Activated T-helper 1 cell treated with anti-CD3 and anti-CD28 coated beads, Interleukin-12 subunit alpha, Interleukin-12 subunit beta, Interleukin-2, Interleukin-4 antibody, amounts not matched to agents 30 ng/mL and 10 ng/mL and 1 ng/mL, durations not matched to agents 14 hours and 24 hours and 36 hours (primary cell): ENCODE results near the gene DIPK1B. TPM values are rescaled to one million over a fixed set of nuclear protein-coding genes. Genes with fewer than 3 reads are reported as not detected.
"Not testable (repeated sequence)": the region's sequence is repeated elsewhere in the genome, so short reads cannot be mapped to it uniquely, and the experiment has no call there.

Experiments used
- DNase-seq: peaks from one replicate; pipeline ENCODE4 v3.0.0; 2021; ENCODE audit warnings: low spot score
- H3K27ac Mint-ChIP-seq: one replicate; pipeline ENCODE4 v1.8.0; 2021; ENCODE audit warnings: mild to moderate bottlenecking, mixed read lengths
- H3K27me3 Mint-ChIP-seq: one replicate; pipeline ENCODE4 v1.8.0; 2022; ENCODE audit warnings: mild to moderate bottlenecking, moderate library complexity, mixed read lengths; ENCODE audit not compliant: insufficient read depth
- H3K36me3 Mint-ChIP-seq: one replicate; pipeline ENCODE4 v1.8.0; 2021; ENCODE audit warnings: low read depth, mixed read lengths
- H3K4me1 Mint-ChIP-seq: one replicate; pipeline ENCODE4 v1.8.0; 2021; ENCODE audit warnings: low read depth, mixed read lengths
- H3K4me3 Mint-ChIP-seq: one replicate; pipeline ENCODE4 v1.8.0; 2021; ENCODE audit warnings: mild to moderate bottlenecking, moderate library complexity, mixed read lengths
- H3K9me3 Mint-ChIP-seq: one replicate; pipeline ENCODE4 v1.8.0; 2021; ENCODE audit warnings: mixed read lengths
- intact Hi-C: fragments of 100-400 bp; cut with micrococcal nuclease; formaldehyde crosslinking; loops from one replicate; pipeline ENCODE4 v1.15.1; 2024
- total RNA-seq: library from RNA; stranded (reverse); gene quantifications from 2 replicates; pipeline ENCODE4 v1.2.3, GENCODE V29; 2022

Gene DIPK1B
- total RNA-seq, 1 donor from 2014 or later = 0.88 TPM

- DNase-seq = no peak
- H3K4me1 Mint-ChIP-seq = no peaks in the 10 kb centered on the region
- no peaks in the 10 kb centered on the region for H3K36me3 Mint-ChIP-seq
- no peak overlapping the region for H3K27ac Mint-ChIP-seq
- H3K27me3 Mint-ChIP-seq = peaks cover 6% of the 10 kb centered on the region
- H3K9me3 Mint-ChIP-seq = no peaks in the 10 kb centered on the region
- intact Hi-C loops = no loop called here
- H3K4me3 Mint-ChIP-seq = no peak overlapping the region
These were observed 52.7 kb downstream of the DIPK1B start for GRCh38 chr9:136765041-136765440.

- H3K4me1 Mint-ChIP-seq, H3K9me3 Mint-ChIP-seq, H3K36me3 Mint-ChIP-seq, H3K4me3 Mint-ChIP-seq, H3K27ac Mint-ChIP-seq, DNase-seq, H3K27me3 Mint-ChIP-seq: not testable (repeated sequence)
- intact Hi-C loops = loop anchor here (1.0 kb wide), 1 partner anchor 21 kb away; no protein-coding TSS in a partner anchor
These were observed 53.5 kb downstream of the DIPK1B start for GRCh38 chr9:136765745-136766409.

- DNase-seq, H3K27me3 Mint-ChIP-seq, H3K36me3 Mint-ChIP-seq, H3K9me3 Mint-ChIP-seq, H3K4me1 Mint-ChIP-seq: not testable (repeated sequence)
- intact Hi-C loops = loop anchor here (1.0 kb wide), 1 partner anchor 21 kb away; no protein-coding TSS in a partner anchor
- Mint-ChIP-seq H3K4me3 (peak overlapping the region; percentile 13), H3K27ac (peak overlapping the region; percentile 10)
These were observed 54.2 kb downstream of the DIPK1B start for GRCh38 chr9:136766410-136767120.

GRCh38 chr9:136769710-136770191, 57.4 kb downstream of the DIPK1B start:
- H3K27me3 Mint-ChIP-seq = peaks cover 8% of the 10 kb centered on the region
- intact Hi-C loops = no loop called here
- no peak for DNase-seq
- peaks cover 5% of the 10 kb centered on the region for H3K4me1 Mint-ChIP-seq
- no peak overlapping the region for H3K4me3 Mint-ChIP-seq
- H3K36me3 Mint-ChIP-seq = no peaks in the 10 kb centered on the region
- no peak overlapping the region for H3K27ac Mint-ChIP-seq
- peaks cover 10% of the 10 kb centered on the region for H3K9me3 Mint-ChIP-seq

GRCh38 chr9:136771907-136772415, 59.6 kb downstream of the DIPK1B start:
- intact Hi-C loops = no loop called here
- H3K4me3 Mint-ChIP-seq = no peak overlapping the region

GRCh38 chr9:136773386-136774044, 61.1 kb downstream of the DIPK1B start:
- Mint-ChIP-seq H3K27ac (no peak overlapping the region), H3K36me3 (no peaks in the 10 kb centered on the region), H3K4me3 (no peak overlapping the region), H3K27me3 (peaks cover 6% of the 10 kb centered on the region), H3K9me3 (peaks cover 10% of the 10 kb centered on the region), H3K4me1 (peaks cover 5% of the 10 kb centered on the region)
- no peak for DNase-seq
- intact Hi-C loops = no loop called here

More at GRCh38 chr9:136771907-136772415, 59.6 kb downstream of the DIPK1B start:
- peaks cover 10% of the 10 kb centered on the region for H3K9me3 Mint-ChIP-seq
- DNase-seq = no peak
- H3K4me1 Mint-ChIP-seq = peaks cover 5% of the 10 kb centered on the region
- H3K36me3 Mint-ChIP-seq = no peaks in the 10 kb centered on the region
- no peak overlapping the region for H3K27ac Mint-ChIP-seq
- H3K27me3 Mint-ChIP-seq = peaks cover 8% of the 10 kb centered on the region

Other genes with a start within 250 kb of the DIPK1B start
- gene SEC16A, start 229.5 kb upstream of the DIPK1B start, total RNA-seq = 87.3 and 88.5 TPM in 2 replicates
- gene NOTCH1, start 166.5 kb upstream of the DIPK1B start, total RNA-seq = 115 and 121 TPM in 2 replicates
- gene EGFL7, start 49.7 kb upstream of the DIPK1B start, total RNA-seq = 2.4 and 2.5 TPM in 2 replicates
- 24.7 and 25.0 TPM in 2 replicates for gene AGPAT2, start 25.1 kb upstream of the DIPK1B start, total RNA-seq
- gene LCN10, start 30.4 kb downstream of the DIPK1B start, total RNA-seq = 0.39 and 0.59 TPM in 2 replicates
- not detected in 2 replicates for gene LCN6, start 36.0 kb downstream of the DIPK1B start, total RNA-seq
- not detected in 2 replicates for gene LCN8, start 45.7 kb downstream of the DIPK1B start, total RNA-seq
- not detected in 2 replicates for gene LCN15, start 51.9 kb downstream of the DIPK1B start, total RNA-seq
- gene TMEM141, start 78.8 kb downstream of the DIPK1B start, total RNA-seq = 37.2 and 39.0 TPM in 2 replicates
- 0.52 TPM in 1 of 2 replicates, not detected in the other for gene CCDC183, start 83.8 kb downstream of the DIPK1B start, total RNA-seq
- 109 and 114 TPM in 2 replicates for gene RABL6, start 95.4 kb downstream of the DIPK1B start, total RNA-seq
- 5.1 and 5.8 TPM in 2 replicates for gene AJM1, start 129.9 kb downstream of the DIPK1B start, total RNA-seq
- 134 and 139 TPM in 2 replicates for gene PHPT1, start 136.8 kb downstream of the DIPK1B start, total RNA-seq
- gene MAMDC4, start 139.8 kb downstream of the DIPK1B start, total RNA-seq = 18.2 and 23.6 TPM in 2 replicates
- gene EDF1, start 153.7 kb downstream of the DIPK1B start, total RNA-seq = 410 and 418 TPM in 2 replicates
- gene TRAF2, start 173.9 kb downstream of the DIPK1B start, total RNA-seq = 67.4 and 76.3 TPM in 2 replicates
- gene FBXW5, start 232.2 kb downstream of the DIPK1B start, total RNA-seq = 92.5 and 96.2 TPM in 2 replicates
- gene C8G, start 232.7 kb downstream of the DIPK1B start, total RNA-seq = 0.56 and 1.5 TPM in 2 replicates
- gene LCN12, start 239.7 kb downstream of the DIPK1B start, total RNA-seq = 1.8 and 1.9 TPM in 2 replicates